Keratinocyte (primary cell): Measurements from ENCODE around the gene RAB3A. TPM values are rescaled to one million over a fixed set of nuclear protein-coding genes. Genes with fewer than 3 reads are reported as not detected.

Source experiments
- DNase-seq: peaks from one replicate; pipeline ENCODE4 v3.0.0-alpha.2; 2011; ENCODE audit warnings: low read depth, missing footprints, low spot score
- FAIRE-seq: peaks from 2 replicates; lab custom pipeline; 2011; peaks lifted over from hg19 to GRCh38; lab: Jason Lieb, UNC
- H2AFZ ChIP-seq: 2 replicates; pipeline ENCODE4 v1.6.0; 2012; ENCODE audit warnings: low read length, control low read depth, inconsistent platforms; ENCODE audit not compliant: control insufficient read depth
- H3K27ac ChIP-seq: 2 replicates; pipeline ENCODE4 v1.5.1; 2011; ENCODE audit warnings: low read length; ENCODE audit not compliant: control insufficient read depth, insufficient read depth
- H3K27me3 ChIP-seq: 3 replicates; pipeline ENCODE4 v1.6.0; 2011; ENCODE audit warnings: low read length; ENCODE audit not compliant: control insufficient read depth, insufficient read depth; ENCODE audit errors: extremely low read depth
- H3K36me3 ChIP-seq, 2 experiments: 2 replicates in 1 of 2; 3 replicates in 1 of 2; pipeline ENCODE4 v1.5.1; 2011; ENCODE audit warnings: low read length in 2 of 2, mild to moderate bottlenecking in 1 of 2; ENCODE audit not compliant: control insufficient read depth in 2 of 2, insufficient read depth in 2 of 2; ENCODE audit errors: extremely low read depth in 1 of 2
- H3K4me1 ChIP-seq: 3 replicates; pipeline ENCODE4 v1.5.1; 2011; ENCODE audit warnings: low read length; ENCODE audit not compliant: control insufficient read depth, insufficient read depth; ENCODE audit errors: extremely low read depth
- H3K4me2 ChIP-seq: 3 replicates; pipeline ENCODE4 v1.6.0; 2011; ENCODE audit warnings: low read depth, low read length; ENCODE audit not compliant: control insufficient read depth, insufficient read depth; ENCODE audit errors: extremely low read depth
- H3K4me3 ChIP-seq, 3 experiments: fragments of 200-600 bp in 1 of 3; sonication (generic) in 1 of 3; 2 replicates in 2 of 3; 3 replicates in 1 of 3; pipeline ENCODE4 v1.5.1; 2011 to 2016; ENCODE audit warnings: low read length in 3 of 3, mild to moderate bottlenecking in 3 of 3, control low read depth in 2 of 3, inconsistent platforms in 1 of 3, low read depth in 1 of 3, mixed read lengths in 1 of 3, mixed run types in 1 of 3, moderate library complexity in 1 of 3; ENCODE audit not compliant: control insufficient read depth in 2 of 3, insufficient read depth in 2 of 3; ENCODE audit errors: extremely low read depth in 1 of 3
- H3K79me2 ChIP-seq: 2 replicates; pipeline ENCODE4 v1.6.0; 2012; ENCODE audit warnings: low read length; ENCODE audit not compliant: control insufficient read depth, insufficient read depth
- H3K9ac ChIP-seq: 3 replicates; pipeline ENCODE4 v1.6.0; 2011; ENCODE audit warnings: low read length; ENCODE audit not compliant: control insufficient read depth, insufficient read depth; ENCODE audit errors: extremely low read depth
- H3K9me1 ChIP-seq: 3 replicates; pipeline ENCODE4 v1.6.0; 2011; ENCODE audit warnings: low read length; ENCODE audit not compliant: control insufficient read depth, insufficient read depth; ENCODE audit errors: extremely low read depth
- H3K9me3 ChIP-seq: 2 replicates; pipeline ENCODE4 v1.5.1; 2012; ENCODE audit warnings: low read depth, low read length; ENCODE audit not compliant: control insufficient read depth
- H4K20me1 ChIP-seq: 3 replicates; pipeline ENCODE4 v1.6.0; 2011; ENCODE audit warnings: low read length; ENCODE audit not compliant: control insufficient read depth, insufficient read depth; ENCODE audit errors: extremely low read depth
- CTCF ChIP-seq, 3 experiments: IDR thresholded peaks in 1 of 3; conservative IDR thresholded peaks in 1 of 3; optimal IDR thresholded peaks in 1 of 3; 2 replicates in 2 of 3; 3 replicates in 1 of 3; pipeline versions ENCODE3 to v1.5.1; 2011; ENCODE audit warnings: low read length in 3 of 3, mild to moderate bottlenecking in 3 of 3, moderate library complexity in 2 of 3, control low read depth in 1 of 3, inconsistent platforms in 1 of 3; ENCODE audit not compliant: insufficient read depth in 2 of 3; ENCODE audit errors: extremely low read depth in 1 of 3
- EZH2 ChIP-seq: IDR thresholded peaks from one replicate; pipeline ENCODE4 v1.6.1; 2012; ENCODE audit warnings: inconsistent platforms, mild to moderate bottlenecking, low read length, moderate library complexity
- dilution Hi-C: fragments of 300-500 bp; cut with MboI; formaldehyde crosslinking; loops from one replicate; pipeline ENCODE4 v1.7.0; 2020; ENCODE audit warnings: low sequenced_read_pairs; ENCODE audit not compliant: extremely low pct_ligation_motif_present
- polyA minus RNA-seq, 3 experiments: library from RNA; depleted of rRNA, polyadenylated mRNA; stranded (reverse); fragments of >200 nt; gene quantifications; 1 replicate in 1 of 3; 2 replicates in 1 of 3; 3 replicates in 1 of 3; pipeline ENCODE4 v1.2.3, GENCODE V29; 2011
- polyA plus RNA-seq, 5 experiments: library from polyadenylated mRNA; depleted of rRNA in 3 of 5; stranded (reverse) in 3 of 5; stranded (forward) in 1 of 5; unstranded in 1 of 5; fragments of >200 nt; gene quantifications; 1 replicate in 1 of 5; 2 replicates in 3 of 5; 3 replicates in 1 of 5; pipeline versions ENCODE4 v1.2.1 to v1.2.3, GENCODE V29; 2011 to 2012; ENCODE audit warnings: missing spikeins in 2 of 5, low read depth in 1 of 5, low replicate concordance in 1 of 5

Gene RAB3A
- polyA plus RNA-seq (0.30 to 0.92 TPM (median 0.56 TPM) in 3 replicates), polyA minus RNA-seq (0.48 to 6.9 TPM (median 4.0 TPM) in 3 replicates)
- 0.46 TPM for polyA plus RNA-seq (2011; ENCODE audit: low read depth)
- polyA plus RNA-seq (2011; cell fraction: cytosol; rRNA removed) = 0.46 and 0.86 TPM in 2 replicates
- polyA plus RNA-seq (2011; cell fraction: nucleus; rRNA removed) = 0.55 and 0.56 TPM in 2 replicates
- 0.62 and 1.0 TPM in 2 replicates for polyA plus RNA-seq (2012; ENCODE audit: low replicate concordance)
- polyA minus RNA-seq (2011; cell fraction: cytosol; rRNA and poly(A)+ RNA removed) = 2.1 TPM
- 0.39 and 0.42 TPM in 2 replicates for polyA minus RNA-seq (2011; cell fraction: nucleus; rRNA and poly(A)+ RNA removed)

GRCh38 chr19:18203863-18204393, at the start of gene RAB3A:
Gene RAB3A (minus strand): TSS chr19:18204042. CDS start chr19:18202740, 1,302 bp downstream.
- Histone ChIP-seq H3K9me3 (no peaks in the 10 kb centered on the region), H3K36me3 (no peaks in the 10 kb centered on the region), H3K9ac (peak within 1 kb of the TSS; percentile 77), H4K20me1 (no peaks in the 10 kb centered on the region), H3K79me2 (no peaks in the 10 kb centered on the region), H3K27ac (peak within 1 kb of the TSS; percentile 80), H3K4me1 (peaks cover 20% of the 10 kb centered on the region), H3K4me2 (peak within 1 kb of the TSS; percentile 97), H3K27me3 (peaks cover 2% of the 10 kb centered on the region), H2AFZ (peak within 1 kb of the TSS; percentile 85), H3K4me3 (peak within 1 kb of the TSS; percentile 78 to 94 (median 86)), H3K9me1 (no peaks in the 10 kb centered on the region)
- dilution Hi-C loops = no loop called here
- DNase-seq (peak; percentile 99), FAIRE-seq (peak; percentile 73)
- TF ChIP-seq CTCF (optimal IDR thresholded peaks at IDR 0.05 in 1 of 3, IDR thresholded peaks at IDR 0.05 in 1 of 3, conservative IDR thresholded peaks at IDR 0.05 in 1 of 3; ENCODE audit: extremely low read depth in 1 of 3, insufficient read depth in 2 of 3, low read length in 3 of 3) (no peak), EZH2 (no peak)

DNA sequence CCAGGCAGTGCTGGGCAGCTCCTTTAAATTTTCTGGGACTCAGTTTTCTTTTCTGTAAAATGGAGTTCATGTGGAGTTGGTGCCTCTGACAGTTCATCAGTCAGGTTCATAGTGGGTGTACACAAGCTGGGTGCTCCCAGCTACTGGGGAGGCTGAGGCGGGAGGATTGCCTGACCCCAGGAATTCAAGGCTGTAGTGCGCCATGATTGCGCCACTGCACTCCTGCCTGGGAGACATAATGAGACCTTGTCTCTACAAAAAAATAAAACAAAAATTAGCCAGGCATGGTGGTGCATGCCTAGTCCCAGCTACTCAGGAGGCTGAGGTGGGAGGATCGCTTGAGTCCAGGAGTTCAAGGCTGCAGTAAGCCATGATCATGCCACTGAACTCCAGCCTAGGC, 49.3 kb upstream of the RAB3A start:
- H3K27ac ChIP-seq = no peak overlapping the region

More for the DNA sequence above, 49.3 kb upstream of the RAB3A start:
- Histone ChIP-seq H3K36me3 (no peaks in the 10 kb centered on the region), H2AFZ (no peak overlapping the region), H4K20me1 (no peaks in the 10 kb centered on the region), H3K4me2 (no peak overlapping the region), H3K4me1 (peaks cover 21% of the 10 kb centered on the region), H3K9me1 (no peaks in the 10 kb centered on the region), H3K4me3 (no peak overlapping the region), H3K9ac (no peak overlapping the region), H3K79me2 (no peaks in the 10 kb centered on the region), H3K27me3 (no peaks in the 10 kb centered on the region), H3K9me3 (no peaks in the 10 kb centered on the region)
- dilution Hi-C loops = no loop called here
- TF ChIP-seq CTCF (optimal IDR thresholded peaks at IDR 0.05 in 1 of 3, IDR thresholded peaks at IDR 0.05 in 1 of 3, conservative IDR thresholded peaks at IDR 0.05 in 1 of 3; ENCODE audit: extremely low read depth in 1 of 3, insufficient read depth in 2 of 3, low read length in 3 of 3) (no peak), EZH2 (no peak)
- FAIRE-seq = no peak
- no peak for DNase-seq
